NT2/D1 (cell line): Measurements from ENCODE around the gene SYNC.
A peak's percentile ranks its signal among the peaks of the same experiment; 100 is the strongest.
"Not testable (repeated sequence)": the region's sequence is repeated elsewhere in the genome, so short reads cannot be mapped to it uniquely, and the experiment has no call there.

ENCODE experiments used
- DNase-seq: peaks from one replicate; pipeline ENCODE4 v3.0.0-alpha.2; 2011; ENCODE audit warnings: low read depth, low spot score
- H3K27me3 ChIP-seq: 2 replicates; pipeline ENCODE4 v1.6.0; 2011; ENCODE audit warnings: mild to moderate bottlenecking; ENCODE audit not compliant: insufficient read length, insufficient read depth
- H3K36me3 ChIP-seq: 2 replicates; pipeline ENCODE4 v1.6.1; 2011; ENCODE audit warnings: mild to moderate bottlenecking, low read length, mixed read lengths; ENCODE audit not compliant: insufficient read depth, insufficient read length
- H3K4me1 ChIP-seq: 2 replicates; pipeline ENCODE4 v1.5.1; 2011; ENCODE audit not compliant: insufficient read depth, insufficient read length
- H3K4me3 ChIP-seq: 2 replicates; pipeline ENCODE4 v1.5.1; 2011; ENCODE audit warnings: low read depth; ENCODE audit not compliant: insufficient read length
- H3K9ac ChIP-seq: 2 replicates; pipeline ENCODE4 v1.6.0; 2011; ENCODE audit warnings: low read depth; ENCODE audit not compliant: insufficient read length
- H3K9me3 ChIP-seq: 2 replicates; pipeline ENCODE4 v1.5.1; 2011; ENCODE audit warnings: mild to moderate bottlenecking, low read length; ENCODE audit not compliant: insufficient read depth
- SUZ12 ChIP-seq: IDR thresholded peaks from 2 replicates; pipeline ENCODE4 v1.6.1; 2011; ENCODE audit not compliant: insufficient read length, insufficient read depth; ENCODE audit errors: extremely low read depth
- YY1 ChIP-seq: IDR thresholded peaks from 2 replicates; pipeline ENCODE4 v1.6.1; 2011; ENCODE audit not compliant: insufficient read length, insufficient read depth
- ZNF274 ChIP-seq: IDR thresholded peaks from 2 replicates; pipeline ENCODE4 v1.6.1; 2011; ENCODE audit warnings: mild to moderate bottlenecking, low read depth, low read length

Gene SYNC

GRCh38 chr1:32647308-32648134 lies 55.0 kb downstream of the SYNC start:
- H3K9me3 ChIP-seq, result no peaks in the 10 kb centered on the region
- peaks cover 39% of the 10 kb centered on the region for H3K36me3 ChIP-seq
- H3K9ac ChIP-seq, result no peak overlapping the region
- DNase-seq, result no peak
- no peak for TF ChIP-seq ZNF274
- no peak for TF ChIP-seq YY1
- TF ChIP-seq SUZ12, result no peak
- H3K27me3 ChIP-seq, result no peaks in the 10 kb centered on the region
- H3K4me3 ChIP-seq, result no peak overlapping the region
- H3K4me1 ChIP-seq, result no peaks in the 10 kb centered on the region

- Histone ChIP-seq H3K4me1 (peaks cover 3% of the 10 kb centered on the region), H3K36me3 (peaks cover 39% of the 10 kb centered on the region), H3K4me3 (no peak overlapping the region), H3K9me3 (no peaks in the 10 kb centered on the region), H3K27me3 (no peaks in the 10 kb centered on the region), H3K9ac (no peak overlapping the region)
- no peak for TF ChIP-seq YY1
- DNase-seq, result no peak
These were observed 58.1 kb downstream of the SYNC start for GRCh38 chr1:32644426-32644825.

GRCh38 chr1:32642292-32642827 lies 60.2 kb downstream of the SYNC start:
- peaks cover 40% of the 10 kb centered on the region for H3K36me3 ChIP-seq
- H3K27me3 ChIP-seq, H3K9ac ChIP-seq, H3K4me3 ChIP-seq, H3K9me3 ChIP-seq, H3K4me1 ChIP-seq: not testable (repeated sequence)
- DNase-seq, result peak; percentile 70

GRCh38 chr1:32639489-32640075 lies 63.0 kb downstream of the SYNC start:
- Histone ChIP-seq H3K36me3 (peaks cover 38% of the 10 kb centered on the region), H3K4me1 (peaks cover 7% of the 10 kb centered on the region), H3K9me3 (no peaks in the 10 kb centered on the region), H3K9ac (no peak overlapping the region), H3K4me3 (no peak overlapping the region), H3K27me3 (no peaks in the 10 kb centered on the region)
- TF ChIP-seq YY1, result no peak
- no peak for TF ChIP-seq SUZ12
- TF ChIP-seq ZNF274, result no peak
- DNase-seq, result no peak

GRCh38 chr1:32636914-32637645 lies 65.5 kb downstream of the SYNC start:
- no peak overlapping the region for H3K4me3 ChIP-seq
- peak; percentile 54 for DNase-seq
- H3K4me1 ChIP-seq, result peaks cover 7% of the 10 kb centered on the region
- H3K9me3 ChIP-seq, result no peaks in the 10 kb centered on the region
- peaks cover 53% of the 10 kb centered on the region for H3K36me3 ChIP-seq
- no peak for TF ChIP-seq SUZ12
- no peak for TF ChIP-seq ZNF274
- H3K9ac ChIP-seq, result no peak overlapping the region
- no peaks in the 10 kb centered on the region for H3K27me3 ChIP-seq

- no peak for TF ChIP-seq ZNF274
- TF ChIP-seq SUZ12, result no peak
- no peak for TF ChIP-seq YY1
- Histone ChIP-seq H3K27me3 (no peaks in the 10 kb centered on the region), H3K4me3 (no peak overlapping the region), H3K9ac (no peak overlapping the region), H3K36me3 (peaks cover 65% of the 10 kb centered on the region), H3K9me3 (no peaks in the 10 kb centered on the region), H3K4me1 (peaks cover 7% of the 10 kb centered on the region)
- DNase-seq, result no peak
These were observed 66.9 kb downstream of the SYNC start for GRCh38 chr1:32635508-32636277.

- no peaks in the 10 kb centered on the region for H3K9me3 ChIP-seq
- no peak for DNase-seq
- no peak overlapping the region for H3K9ac ChIP-seq
- H3K27me3 ChIP-seq, result no peaks in the 10 kb centered on the region
- peaks cover 4% of the 10 kb centered on the region for H3K4me1 ChIP-seq
- no peak overlapping the region for H3K4me3 ChIP-seq
- TF ChIP-seq SUZ12, result no peak
- no peak for TF ChIP-seq ZNF274
- TF ChIP-seq YY1, result no peak
- H3K36me3 ChIP-seq, result peaks cover 72% of the 10 kb centered on the region
These were observed 69.7 kb downstream of the SYNC start for GRCh38 chr1:32632829-32633228.

GRCh38 chr1:32630173-32630572 lies 72.4 kb downstream of the SYNC start:
- H3K27me3 ChIP-seq, DNase-seq, H3K4me3 ChIP-seq, H3K9ac ChIP-seq, H3K9me3 ChIP-seq, H3K4me1 ChIP-seq: not testable (repeated sequence)
- H3K36me3 ChIP-seq, result peaks cover 81% of the 10 kb centered on the region
